Activated T-cell treated with anti-CD3 and anti-CD28 coated beads, Interleukin-2, amount 50 U/mL, for 72 hours (primary cell): ENCODE measurements around the gene PGC. TPM values are rescaled to one million over a fixed set of nuclear protein-coding genes. Genes with fewer than 3 reads are reported as not detected.
"Not testable (repeated sequence)": the region's sequence is repeated elsewhere in the genome, so short reads cannot be mapped to it uniquely, and the experiment has no call there.

ENCODE experiments used
- ATAC-seq, 2 donors: fragments of 150-1000 bp; cut with Tn5 transposase; replicated peaks in 1 of 2; 2 replicates each; pipeline ENCODE4 v1.10.0; 2021; ENCODE audit warnings: moderate library complexity in 2 of 2, mild to moderate bottlenecking in 1 of 2
- DNase-seq, 2 donors: peaks; one replicate each; pipeline ENCODE4 v3.0.0; 2021 to 2022; ENCODE audit warnings: mixed read lengths in 1 of 2
- H3K27ac Mint-ChIP-seq: one replicate; pipeline ENCODE4 v1.8.0; 2022; ENCODE audit warnings: mild to moderate bottlenecking, moderate library complexity, mixed read lengths
- H3K27me3 Mint-ChIP-seq: one replicate; pipeline ENCODE4 v1.8.0; 2022; ENCODE audit warnings: low read depth, mixed read lengths
- H3K36me3 Mint-ChIP-seq, 2 donors: one replicate each; pipeline ENCODE4 v1.8.0; 2022; ENCODE audit warnings: mixed read lengths in 2 of 2, mild to moderate bottlenecking in 1 of 2; ENCODE audit not compliant: insufficient read depth in 2 of 2
- H3K4me1 Mint-ChIP-seq: one replicate; pipeline ENCODE4 v1.8.0; 2022; ENCODE audit warnings: low read depth, mixed read lengths
- H3K4me3 Mint-ChIP-seq, 2 donors: one replicate each; pipeline ENCODE4 v1.8.0; 2022; ENCODE audit warnings: mild to moderate bottlenecking in 2 of 2, mixed read lengths in 2 of 2, moderate library complexity in 2 of 2
- H3K9me3 Mint-ChIP-seq, 2 donors: one replicate each; pipeline ENCODE4 v1.8.0; 2022; ENCODE audit warnings: mixed read lengths in 2 of 2
- total RNA-seq, 2 donors: library from RNA; stranded (reverse); gene quantifications; one replicate each; pipeline ENCODE4 v1.2.3, GENCODE V29; 2022

The PGC gene
- total RNA-seq, 2 donors from 2014 or later: not detected

- Mint-ChIP-seq H3K4me1 (peaks cover 12% of the 10 kb centered on the region), H3K27ac (no peak overlapping the region), H3K27me3 (no peaks in the 10 kb centered on the region), H3K4me3 (no peak overlapping the region), H3K36me3 (no peaks in the 10 kb centered on the region), H3K9me3 (no peaks in the 10 kb centered on the region)
- DNase-seq (no peak), ATAC-seq (no peak)
These were observed 22.2 kb upstream of the PGC start for GRCh38 chr6:41769376-41769775.

- Mint-ChIP-seq H3K27me3 (no peaks in the 10 kb centered on the region), H3K4me3 (no peak overlapping the region), H3K27ac (no peak overlapping the region), H3K4me1 (peaks cover 12% of the 10 kb centered on the region), H3K9me3 (no peaks in the 10 kb centered on the region), H3K36me3 (no peaks in the 10 kb centered on the region)
- peak in 1 of 2 donors; percentile 30 for ATAC-seq
- DNase-seq: no peak
These were observed 21.5 kb upstream of the PGC start for GRCh38 chr6:41768545-41769308.

- peaks cover 12% of the 10 kb centered on the region for H3K4me1 Mint-ChIP-seq
- no peak overlapping the region for H3K27ac Mint-ChIP-seq
- no peak overlapping the region for H3K4me3 Mint-ChIP-seq
- H3K36me3 Mint-ChIP-seq: no peaks in the 10 kb centered on the region
- no peaks in the 10 kb centered on the region for H3K27me3 Mint-ChIP-seq
- DNase-seq (no peak), ATAC-seq (no peak)
- H3K9me3 Mint-ChIP-seq: no peaks in the 10 kb centered on the region
These were observed 20.1 kb upstream of the PGC start for GRCh38 chr6:41767112-41767833.

GRCh38 chr6:41766043-41766664, 19.0 kb upstream of the PGC start:
- H3K36me3 Mint-ChIP-seq, DNase-seq, H3K27me3 Mint-ChIP-seq, ATAC-seq, H3K4me3 Mint-ChIP-seq, H3K9me3 Mint-ChIP-seq: not testable (repeated sequence)
- Mint-ChIP-seq H3K27ac (peak overlapping the region; percentile 72), H3K4me1 (peaks cover 12% of the 10 kb centered on the region)

GRCh38 chr6:41763470-41763869, 16.3 kb upstream of the PGC start:
- DNase-seq (no peak), ATAC-seq (no peak)
- Mint-ChIP-seq H3K36me3 (no peaks in the 10 kb centered on the region), H3K27ac (no peak overlapping the region), H3K4me3 (no peak overlapping the region), H3K9me3 (no peaks in the 10 kb centered on the region), H3K4me1 (peaks cover 5% of the 10 kb centered on the region), H3K27me3 (no peaks in the 10 kb centered on the region)

GRCh38 chr6:41759905-41760579, 12.8 kb upstream of the PGC start:
- ATAC-seq: no peak
- H3K27me3 Mint-ChIP-seq: peaks cover 7% of the 10 kb centered on the region

GRCh38 chr6:41759106-41759904, 12.1 kb upstream of the PGC start:
- H3K36me3 Mint-ChIP-seq: no peaks in the 10 kb centered on the region
- no peak overlapping the region for H3K4me3 Mint-ChIP-seq
- no peak overlapping the region for H3K27ac Mint-ChIP-seq
- no peaks in the 10 kb centered on the region for H3K9me3 Mint-ChIP-seq
- no peaks in the 10 kb centered on the region for H3K4me1 Mint-ChIP-seq
- DNase-seq (no peak), ATAC-seq (no peak)
- H3K27me3 Mint-ChIP-seq: peaks cover 7% of the 10 kb centered on the region

More at GRCh38 chr6:41759905-41760579, 12.8 kb upstream of the PGC start:
- no peaks in the 10 kb centered on the region for H3K36me3 Mint-ChIP-seq
- DNase-seq: no peak
- no peak overlapping the region for H3K27ac Mint-ChIP-seq
- no peaks in the 10 kb centered on the region for H3K9me3 Mint-ChIP-seq
- H3K4me1 Mint-ChIP-seq: no peaks in the 10 kb centered on the region
- H3K4me3 Mint-ChIP-seq: no peak overlapping the region

GRCh38 chr6:41758641-41759035, 11.4 kb upstream of the PGC start:
- H3K27ac Mint-ChIP-seq: no peak overlapping the region

GRCh38 chr6:41757931-41758640, 10.9 kb upstream of the PGC start:
- Mint-ChIP-seq H3K4me3 (no peak overlapping the region), H3K27me3 (peaks cover 7% of the 10 kb centered on the region), H3K36me3 (no peaks in the 10 kb centered on the region), H3K4me1 (no peaks in the 10 kb centered on the region), H3K27ac (no peak overlapping the region), H3K9me3 (no peaks in the 10 kb centered on the region)
- ATAC-seq (no peak), DNase-seq (no peak)

More at GRCh38 chr6:41758641-41759035, 11.4 kb upstream of the PGC start:
- Mint-ChIP-seq H3K4me3 (no peak overlapping the region), H3K36me3 (no peaks in the 10 kb centered on the region), H3K9me3 (no peaks in the 10 kb centered on the region), H3K4me1 (no peaks in the 10 kb centered on the region), H3K27me3 (peaks cover 7% of the 10 kb centered on the region)
- DNase-seq (no peak), ATAC-seq (no peak)

GRCh38 chr6:41757271-41757670, 10.1 kb upstream of the PGC start:
- Mint-ChIP-seq H3K36me3 (no peaks in the 10 kb centered on the region), H3K4me3 (no peak overlapping the region), H3K27me3 (peaks cover 7% of the 10 kb centered on the region), H3K4me1 (no peaks in the 10 kb centered on the region), H3K27ac (no peak overlapping the region), H3K9me3 (no peaks in the 10 kb centered on the region)
- no peak for DNase-seq
- ATAC-seq: no peak

GRCh38 chr6:41756354-41756753, 9.2 kb upstream of the PGC start:
- H3K36me3 Mint-ChIP-seq: no peaks in the 10 kb centered on the region
- no peak overlapping the region for H3K27ac Mint-ChIP-seq
- H3K4me1 Mint-ChIP-seq: no peaks in the 10 kb centered on the region
- H3K4me3 Mint-ChIP-seq: no peak overlapping the region
- ATAC-seq (peak in 1 of 2 donors; percentile 23), DNase-seq (no peak)
- no peaks in the 10 kb centered on the region for H3K9me3 Mint-ChIP-seq
- H3K27me3 Mint-ChIP-seq: peaks cover 7% of the 10 kb centered on the region

GRCh38 chr6:41755895-41756294, 8.7 kb upstream of the PGC start:
- H3K27me3 Mint-ChIP-seq: peaks cover 7% of the 10 kb centered on the region
- ATAC-seq (no peak), DNase-seq (no peak)
- no peaks in the 10 kb centered on the region for H3K9me3 Mint-ChIP-seq
- H3K4me3 Mint-ChIP-seq: no peak overlapping the region
- no peak overlapping the region for H3K27ac Mint-ChIP-seq
- H3K4me1 Mint-ChIP-seq: no peaks in the 10 kb centered on the region
- H3K36me3 Mint-ChIP-seq: no peaks in the 10 kb centered on the region
